Left renal cortex interstitium (tissue), 4 donors: ENCODE measurements around the gene ATP6V0C. TPM values are rescaled to one million over a fixed set of nuclear protein-coding genes. Genes with fewer than 3 reads are reported as not detected.
"Not testable (repeated sequence)": the region's sequence is repeated elsewhere in the genome, so short reads cannot be mapped to it uniquely, and the experiment has no call there.

Experiments used
- DNase-seq, 4 donors: peaks; one replicate each; pipeline ENCODE4 v3.0.0-alpha.2; 2013; ENCODE audit warnings: low read depth in 4 of 4, low spot score in 2 of 4, missing footprints in 1 of 4
- polyA plus RNA-seq, 4 donors: library from polyadenylated mRNA; unstranded; fragments of 120-200 nt; gene quantifications; one replicate each; pipeline ENCODE4 v1.2.1, GENCODE V29; 2013; ENCODE audit not compliant: insufficient read length in 4 of 4

The ATP6V0C gene
- polyA plus RNA-seq, 4 donors = 156 to 274 (median 248) TPM

DNA sequence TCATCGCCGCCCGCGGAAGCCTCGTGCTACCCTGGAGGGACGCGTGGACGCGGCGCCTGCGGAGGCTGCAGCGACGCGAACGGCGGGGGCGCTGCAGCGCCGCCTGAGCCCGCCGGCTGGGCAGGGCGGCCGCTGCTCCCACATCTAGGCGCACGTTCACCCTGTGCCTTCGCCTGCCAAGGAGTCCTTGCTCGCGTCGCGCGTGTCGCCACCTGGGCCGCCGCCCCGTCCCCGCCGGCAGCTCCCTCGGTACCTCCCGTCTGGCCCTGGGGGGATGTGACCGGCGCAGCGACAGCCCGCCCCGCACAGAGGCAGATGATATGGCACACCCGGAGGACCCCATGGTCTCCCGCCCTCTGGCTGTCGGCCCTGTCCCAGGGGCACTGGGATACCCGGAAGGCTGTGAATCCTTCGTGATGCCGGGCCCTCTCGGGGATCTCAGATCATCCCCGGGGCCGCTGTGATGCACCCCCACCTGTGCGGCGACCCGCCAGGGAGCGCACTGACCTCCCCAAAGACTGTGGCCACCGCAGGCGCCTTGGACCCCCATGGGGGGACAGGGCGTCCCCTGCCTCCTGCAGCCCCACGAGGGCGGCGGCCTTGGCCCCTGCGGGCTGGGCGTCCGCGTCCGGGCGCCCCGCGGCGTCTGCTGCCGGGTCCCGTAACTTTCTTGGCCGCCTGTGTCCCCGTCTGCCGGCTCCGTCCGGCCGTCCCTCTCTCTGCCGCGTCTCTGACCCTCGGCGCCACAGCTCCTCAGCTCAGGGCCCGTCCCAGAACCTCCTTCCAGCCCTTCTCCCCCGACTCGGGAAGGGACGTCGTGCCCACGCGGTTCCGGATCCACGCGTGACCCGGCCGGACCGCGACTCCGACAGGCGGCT is 39.5 kb upstream of the ATP6V0C start:
- no peak for DNase-seq

DNA sequence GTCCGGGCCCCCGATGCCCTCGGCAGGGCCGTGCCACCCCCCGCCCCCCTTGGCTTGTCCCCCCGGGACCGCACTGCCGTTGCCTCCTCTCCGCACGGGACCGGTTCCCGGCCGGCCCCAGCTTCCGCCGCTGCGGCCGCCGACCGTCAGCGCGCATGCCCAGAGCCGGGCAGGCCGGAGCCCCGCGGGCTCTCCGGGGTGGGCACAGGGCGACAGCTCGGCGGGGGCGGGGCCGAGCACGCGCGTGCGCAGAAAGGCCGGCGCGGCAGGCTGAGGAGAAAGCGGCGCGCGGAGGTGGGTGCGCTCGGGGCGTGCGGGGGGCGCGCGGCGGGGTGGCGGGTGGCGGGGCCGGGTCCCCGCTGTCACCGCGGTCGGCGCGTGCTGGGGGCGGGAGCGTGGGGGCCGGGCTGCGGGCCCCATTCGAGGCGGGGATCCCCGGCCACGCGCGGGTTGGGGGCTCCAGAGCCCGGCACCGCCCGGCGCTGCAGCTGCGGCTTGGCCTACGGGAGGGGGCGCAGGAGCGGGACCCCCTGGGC is 38.8 kb upstream of the ATP6V0C start, which contains the start of gene TBC1D24:
TBC1D24 (plus strand) TSS at position 251 of the 536 bp plus-strand sequence. CDS start 21,022 bp downstream, outside the sequence.
- peak in 1 of 4 donors; percentile 79 for DNase-seq

DNA sequence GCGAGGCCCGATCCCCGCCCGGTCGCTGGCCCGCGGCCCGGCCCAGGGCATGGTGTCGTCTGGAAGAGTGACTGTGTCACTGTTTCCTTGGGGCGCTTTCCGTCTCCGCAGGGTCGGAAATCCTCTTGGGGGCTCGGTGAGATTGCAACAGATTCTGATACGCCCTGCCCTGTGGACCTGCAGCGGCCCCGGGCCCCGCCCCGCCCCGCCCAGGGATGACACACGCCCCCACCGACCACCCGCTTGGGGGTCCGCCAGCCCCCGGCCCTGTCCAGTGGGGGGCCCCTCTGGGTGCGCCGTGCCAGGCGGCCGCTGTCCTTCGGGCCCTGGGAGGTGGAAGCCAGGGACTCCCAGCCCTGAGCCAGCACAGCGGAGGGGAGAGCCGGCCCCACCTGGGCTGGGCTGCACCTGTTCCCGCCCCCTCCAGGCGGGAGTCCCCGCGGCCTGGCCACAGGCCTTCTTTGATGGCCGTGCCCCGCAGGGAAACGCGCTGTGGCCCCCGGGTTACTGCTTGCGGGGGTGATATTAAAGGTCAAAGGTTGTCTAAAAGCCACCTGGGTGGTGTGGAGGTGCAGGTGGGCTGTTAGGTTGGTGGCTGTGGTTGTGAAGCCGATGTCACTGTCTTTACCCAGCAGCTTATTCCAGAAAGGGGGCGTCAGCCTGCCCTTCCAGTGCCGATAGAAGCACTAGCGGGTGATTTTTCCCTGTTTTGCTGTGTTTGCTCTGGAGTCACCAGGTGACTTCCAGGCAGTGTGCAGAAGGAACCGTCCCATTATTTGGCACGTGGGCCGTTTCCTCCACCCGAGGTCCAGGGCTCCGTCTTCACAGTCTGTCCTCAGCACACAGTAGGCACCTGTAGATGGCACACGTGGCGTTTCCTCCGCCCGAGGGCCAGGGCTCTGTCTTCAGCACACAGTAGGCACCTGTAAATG is 38.1 kb upstream of the ATP6V0C start:
- DNase-seq = no peak

- DNase-seq = no peak
Measured at GRCh38 chr16:2476345-2476720, 37.4 kb upstream of the ATP6V0C start.

DNA sequence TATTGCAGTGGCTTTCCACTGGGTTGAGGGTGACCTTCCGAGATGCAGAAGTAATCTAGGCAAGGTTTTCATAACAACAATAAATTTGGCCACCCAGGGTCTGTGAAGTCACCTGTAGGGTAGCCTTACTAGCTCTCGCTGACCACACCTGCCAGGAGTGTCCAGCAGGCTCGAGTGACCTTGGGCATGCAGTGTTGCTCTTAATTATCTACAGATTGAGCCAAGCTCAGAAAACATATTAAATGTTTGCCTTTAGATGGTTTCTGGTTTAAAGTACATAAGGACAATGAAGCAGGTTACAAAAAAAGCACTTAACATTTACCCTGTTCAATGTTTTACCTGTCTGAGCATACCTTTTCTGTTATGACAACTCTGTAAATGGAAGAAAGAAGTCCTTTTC is 37.0 kb upstream of the ATP6V0C start:
- DNase-seq = no peak

- no peak for DNase-seq
Measured at GRCh38 chr16:2477327-2477726, 36.4 kb upstream of the ATP6V0C start.

- no peak for DNase-seq
Measured at GRCh38 chr16:2478279-2478678, 35.5 kb upstream of the ATP6V0C start.

- DNase-seq = not testable (repeated sequence)
Measured at GRCh38 chr16:2479996-2480395, 33.8 kb upstream of the ATP6V0C start.

GRCh38 chr16:2480948-2481347 is 32.8 kb upstream of the ATP6V0C start:
- no peak for DNase-seq

DNA sequence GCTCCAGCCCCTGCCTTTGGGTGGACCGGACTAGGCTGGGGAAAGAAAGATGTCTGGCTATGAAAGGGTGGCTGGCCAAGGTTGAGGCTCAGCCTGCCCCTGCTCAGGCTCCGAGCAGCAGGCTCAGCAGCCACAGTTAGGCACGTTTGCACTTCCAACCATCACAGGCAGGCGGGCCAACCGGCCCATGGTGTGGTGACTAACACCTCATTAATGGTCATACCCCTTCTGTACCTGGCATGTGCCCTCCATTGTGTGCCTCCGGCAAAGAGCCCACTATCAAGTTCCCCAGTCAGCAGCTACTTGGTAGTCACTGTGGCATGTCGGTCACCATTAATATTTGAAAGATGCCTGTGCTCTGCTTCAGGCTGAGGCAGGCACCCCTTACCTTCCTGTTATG is 32.1 kb upstream of the ATP6V0C start:
- no peak for DNase-seq

- no peak for DNase-seq
Measured at GRCh38 chr16:2482249-2482648, 31.5 kb upstream of the ATP6V0C start.

DNA sequence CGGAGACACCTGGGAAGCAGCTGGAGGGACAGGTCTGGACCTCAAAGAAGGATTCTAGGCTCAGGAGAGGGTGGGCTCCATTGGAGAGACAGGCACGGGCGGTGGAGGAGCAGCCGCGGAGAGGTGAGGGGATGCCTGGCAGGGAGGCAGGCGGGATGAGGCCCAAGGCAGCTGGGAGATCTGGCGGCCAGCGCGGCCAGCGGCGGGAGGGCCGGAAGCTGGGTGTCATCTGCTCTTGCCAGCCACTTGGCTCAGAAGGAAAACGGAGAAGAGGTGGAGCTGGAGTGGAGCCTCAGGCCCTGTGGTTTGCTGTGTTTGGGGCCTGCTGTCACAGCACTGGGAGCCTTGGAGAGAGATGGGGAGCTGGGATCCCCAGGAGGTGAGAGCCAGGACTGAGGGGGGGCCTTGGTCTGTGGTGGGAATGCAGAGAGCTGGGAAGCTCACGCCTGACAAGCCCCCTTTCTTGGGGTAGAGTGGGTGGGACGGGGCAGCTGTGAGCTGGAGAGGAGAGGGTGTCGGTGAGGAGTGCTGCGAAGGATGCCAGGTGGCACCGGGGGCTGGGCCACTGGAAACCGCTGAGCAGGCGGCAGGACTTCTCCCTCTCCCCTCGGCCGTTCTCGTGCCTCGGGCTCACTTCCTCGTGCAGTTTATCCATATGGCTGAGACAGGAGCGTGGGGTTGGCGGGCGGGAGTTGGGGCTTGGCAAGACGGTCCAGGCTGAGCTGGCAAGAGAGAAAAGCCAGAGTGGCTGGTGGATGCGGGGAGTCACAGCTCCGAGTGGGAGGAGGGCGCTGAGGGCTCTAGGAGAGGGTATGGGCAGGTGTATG is 30.8 kb upstream of the ATP6V0C start:
- DNase-seq = no peak

DNA sequence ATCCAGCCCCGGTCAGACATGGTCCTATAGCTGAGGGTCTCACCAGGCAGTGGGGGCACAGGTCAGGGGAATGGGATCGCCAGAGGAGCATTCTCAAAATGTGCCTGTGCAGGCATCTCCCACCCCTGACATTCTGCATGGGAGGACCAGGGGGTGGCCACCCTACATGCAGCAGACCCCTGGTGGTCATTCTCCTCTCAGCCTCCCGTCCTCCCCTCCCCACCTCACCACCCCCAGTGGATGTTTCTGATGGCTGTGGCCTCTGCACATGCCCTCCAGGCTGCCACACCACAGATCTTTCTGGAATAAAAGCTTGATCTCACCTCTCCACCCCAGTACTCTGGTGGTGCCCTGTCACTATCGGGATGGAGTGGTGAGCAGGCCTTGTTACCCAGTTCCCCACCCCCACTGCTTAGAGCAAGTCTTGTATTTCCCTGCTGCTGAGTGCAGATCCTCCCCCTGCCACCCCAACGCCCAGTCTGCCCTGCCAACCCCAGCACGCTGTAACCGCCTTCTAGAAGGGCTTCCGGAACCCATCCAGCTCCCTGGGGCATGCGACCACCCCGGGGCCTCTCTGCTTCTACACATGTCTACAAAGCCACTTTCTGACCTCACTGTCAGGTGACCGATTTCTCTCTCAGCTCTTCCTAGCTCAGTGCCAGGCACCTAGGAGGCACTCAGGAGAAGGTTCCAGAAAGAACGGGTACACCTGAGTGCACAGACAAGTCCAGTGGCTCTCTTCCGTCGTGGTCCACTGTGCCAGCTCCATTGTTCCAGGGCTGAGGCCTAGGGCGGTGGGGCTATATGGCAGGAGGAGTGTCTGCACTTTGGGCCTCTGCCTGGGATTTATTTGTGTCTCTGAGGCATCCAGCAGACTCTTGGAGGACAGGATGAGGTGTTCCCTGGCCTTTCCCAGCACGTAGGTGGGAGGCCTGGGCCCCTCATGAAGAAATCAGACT is 29.5 kb upstream of the ATP6V0C start:
- no peak for DNase-seq

GRCh38 chr16:2484898-2485508 is 28.7 kb upstream of the ATP6V0C start:
- no peak for DNase-seq

DNA sequence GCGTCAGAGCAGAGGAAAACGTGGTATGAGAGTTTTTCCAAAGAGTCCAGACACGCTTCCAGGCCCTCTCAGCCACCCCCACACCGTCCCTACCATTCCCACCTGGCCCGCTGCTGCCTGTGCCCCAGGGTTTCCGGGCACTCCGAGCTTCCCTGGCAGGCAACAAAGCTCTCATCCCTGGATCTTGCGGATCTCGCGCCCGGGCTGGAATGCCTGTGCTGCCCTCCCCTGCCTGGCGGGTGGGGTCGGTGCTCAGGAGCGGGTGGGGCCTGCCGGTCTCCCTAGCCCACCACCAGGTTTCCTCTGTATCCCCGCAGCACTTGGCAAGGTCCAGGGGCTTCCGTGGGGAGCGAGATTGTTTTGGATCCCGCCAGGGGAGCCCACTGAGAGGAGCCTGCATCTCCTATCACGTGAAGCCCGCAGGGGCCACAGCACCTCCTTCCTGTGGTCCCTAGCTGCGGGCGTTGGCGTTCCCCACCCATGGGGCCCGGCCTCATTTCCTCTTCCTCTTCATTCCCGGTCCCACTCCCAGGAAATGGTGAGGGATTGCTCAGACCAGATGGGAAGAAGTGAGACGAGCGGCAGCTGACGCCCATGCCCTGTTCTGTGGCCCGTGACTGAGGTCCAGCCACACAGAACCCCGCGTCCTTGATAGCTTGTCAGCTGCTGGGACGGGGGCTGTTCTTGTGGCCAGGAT is 27.8 kb upstream of the ATP6V0C start:
- DNase-seq = no peak

DNA sequence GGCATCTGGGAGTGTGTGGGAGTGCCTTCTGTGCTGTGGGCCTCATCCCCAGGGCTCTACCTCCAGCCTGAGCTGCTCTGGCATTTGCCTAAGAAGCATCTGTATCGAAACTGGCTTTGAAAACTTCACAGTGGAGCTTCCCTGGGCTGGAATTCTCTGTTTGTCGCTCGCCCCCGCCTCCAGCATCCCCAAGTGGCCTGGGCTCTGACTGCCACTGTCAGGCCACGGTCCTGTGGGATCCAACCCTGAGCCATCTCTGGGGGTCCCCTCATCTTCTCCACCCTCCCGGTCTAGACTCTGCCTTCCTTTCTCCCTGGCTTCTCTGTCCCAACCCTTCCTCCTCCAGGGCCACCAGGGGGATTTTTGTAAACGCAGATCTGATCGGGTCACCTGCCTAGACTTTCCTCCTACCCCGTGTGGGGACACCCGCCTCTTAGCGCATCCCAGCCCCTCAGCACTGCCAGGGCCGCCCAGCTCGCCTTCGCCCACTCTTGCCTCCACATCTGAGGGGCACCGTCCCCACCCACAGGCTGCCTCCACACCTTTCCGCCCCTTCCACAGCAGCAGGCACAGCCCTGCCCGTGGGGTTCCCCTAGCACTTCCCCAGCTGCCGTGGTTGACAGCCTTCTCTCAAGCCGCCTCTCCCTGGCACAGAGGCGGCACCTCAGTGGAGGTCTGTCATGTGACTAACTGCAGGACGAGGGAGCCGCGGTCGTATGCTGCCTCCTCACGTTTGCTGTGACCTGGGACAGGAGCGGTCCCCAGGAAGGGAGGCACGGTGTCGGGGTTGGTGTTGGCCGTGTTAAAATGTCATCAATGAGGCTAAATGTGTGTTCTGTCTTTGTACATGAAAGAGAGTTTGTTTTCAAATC is 26.9 kb upstream of the ATP6V0C start:
- DNase-seq = no peak

DNA sequence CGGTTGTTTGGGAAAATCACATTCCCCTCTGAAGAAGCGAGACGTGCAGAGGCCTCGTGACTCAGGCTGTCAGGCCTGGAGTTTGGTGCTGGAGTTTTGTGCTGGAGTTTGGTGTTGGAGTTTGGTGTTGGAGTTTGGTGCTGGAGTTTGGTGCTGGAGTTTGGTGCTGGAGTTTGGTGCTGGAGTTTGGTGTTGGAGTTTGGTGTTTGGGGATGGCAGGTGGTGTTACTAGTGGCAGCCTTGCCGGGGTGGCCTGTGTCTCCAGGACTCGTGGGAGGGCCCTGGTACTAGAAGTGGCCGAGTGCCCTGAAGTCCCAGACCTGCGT is 26.3 kb upstream of the ATP6V0C start:
- no peak for DNase-seq
